ENCODE results near the gene RDH12.

GRCh38 chr14:67721875-67722274, 20.2 kb downstream of the RDH12 start:
- TF ChIP-seq CTCF (IDR thresholded peaks at IDR 0.05; ENCODE audit: low read length), result no peak
- no peak for TF ChIP-seq EZH2 (IDR thresholded peaks at IDR 0.05; ENCODE audit: borderline replicate concordance, low read length)

Measured in OCI-LY1 (cell line).